ENCODE measurements around the gene PLAA. TPM values are rescaled to one million over a fixed set of nuclear protein-coding genes. Genes with fewer than 3 reads are reported as not detected.

PLAA gene
- total RNA-seq = 45.7 TPM

DNA sequence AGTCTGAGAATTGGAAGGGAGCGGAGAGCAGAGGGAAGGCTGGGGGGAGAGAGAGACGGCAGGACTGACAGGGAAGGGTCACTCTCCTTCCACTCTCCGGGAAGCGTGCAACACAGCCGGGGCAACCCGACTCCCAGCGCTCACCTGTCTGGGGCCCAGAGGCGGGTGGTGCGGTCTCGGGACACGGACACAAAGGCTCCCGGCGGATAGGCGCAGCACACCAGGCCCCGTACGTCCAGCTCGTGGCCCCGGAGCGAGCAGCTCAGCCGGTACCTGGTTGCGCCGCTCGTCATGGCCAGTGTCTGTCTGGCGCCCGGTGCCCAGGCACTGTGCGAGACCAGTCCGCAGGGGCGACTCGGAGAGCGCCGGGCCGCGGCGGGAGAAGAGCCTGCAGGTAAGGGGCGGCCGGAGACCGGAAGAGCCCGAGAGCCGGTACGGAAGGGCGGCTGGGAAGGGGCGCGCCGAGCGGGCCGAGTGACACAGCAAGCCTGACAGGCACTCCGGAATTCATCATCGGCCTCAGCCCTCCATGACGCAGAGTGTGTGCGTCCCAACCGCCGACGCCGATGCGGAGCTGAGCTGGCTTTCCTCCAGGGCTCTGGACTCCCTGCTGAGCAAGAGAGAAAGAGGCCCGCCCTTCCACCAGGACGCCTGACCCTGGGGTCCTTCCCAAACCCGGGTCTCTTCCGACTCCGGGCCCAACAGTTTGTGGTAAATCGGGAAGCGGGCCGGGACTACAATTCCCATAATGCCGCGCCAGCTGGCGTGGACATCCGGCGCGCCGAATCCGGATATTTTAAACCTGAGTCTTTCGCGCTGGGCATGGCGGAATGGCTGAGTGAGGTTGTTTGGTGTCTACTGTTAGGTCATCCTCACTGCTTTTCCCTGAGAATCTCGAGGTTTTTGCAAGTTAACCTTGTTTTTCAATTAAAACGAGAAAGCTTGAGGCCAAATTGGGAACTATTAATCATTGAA lies at the start of gene PLAA:
Gene PLAA (minus strand): TSS at position 490 of the 975 bp plus-strand sequence. CDS start 197 bp downstream, at position 293.

DNA sequence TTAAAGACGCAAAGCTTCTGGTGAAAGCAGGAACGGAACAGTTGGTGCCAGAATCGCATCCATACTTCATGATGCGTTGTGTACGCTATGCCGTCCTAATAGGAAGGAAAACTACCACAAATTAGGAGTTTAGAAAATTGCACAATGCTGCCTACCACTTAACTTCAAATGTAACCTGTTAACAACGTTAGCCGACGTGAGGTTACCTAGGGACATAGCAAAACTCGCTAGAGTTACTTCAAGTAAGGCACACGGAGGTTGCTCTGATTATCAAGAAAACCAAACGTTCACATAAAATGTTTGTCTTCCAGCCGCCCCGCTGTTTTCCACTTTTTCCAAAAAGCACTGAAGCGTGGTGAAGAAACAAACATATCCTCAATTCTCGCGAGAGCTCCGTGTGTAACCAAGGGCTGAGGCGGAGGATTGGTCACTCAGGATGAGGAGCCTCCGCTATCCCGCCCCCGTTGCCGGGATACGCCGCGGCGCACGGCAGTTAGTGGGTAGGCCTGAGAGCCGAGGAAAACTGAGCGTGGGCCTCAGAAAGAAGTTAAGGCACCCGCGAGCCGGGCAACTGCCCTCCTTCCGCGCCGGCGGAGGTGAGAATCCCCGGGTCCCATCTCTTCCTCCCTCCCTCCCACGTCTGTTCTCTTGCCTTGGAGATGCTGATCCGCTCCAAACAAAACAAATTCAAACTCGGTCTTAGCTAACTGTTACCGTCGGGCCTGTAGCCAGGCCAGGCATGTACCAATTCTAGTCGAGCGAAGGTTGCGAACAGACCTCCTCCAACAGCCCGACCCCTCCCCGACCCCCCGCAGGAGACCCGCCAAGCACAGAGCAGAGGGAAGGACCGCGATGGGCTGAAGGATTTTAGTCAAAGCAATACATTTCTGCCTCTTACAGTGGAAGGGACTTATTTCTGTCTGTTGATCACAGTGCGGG lies 9.1 kb upstream of the PLAA start, which contains the start of gene IFT74:
Gene IFT74 (plus strand): TSS at position 492 of the 939 bp plus-strand sequence. CDS start 5,556 bp downstream, outside the sequence.

DNA sequence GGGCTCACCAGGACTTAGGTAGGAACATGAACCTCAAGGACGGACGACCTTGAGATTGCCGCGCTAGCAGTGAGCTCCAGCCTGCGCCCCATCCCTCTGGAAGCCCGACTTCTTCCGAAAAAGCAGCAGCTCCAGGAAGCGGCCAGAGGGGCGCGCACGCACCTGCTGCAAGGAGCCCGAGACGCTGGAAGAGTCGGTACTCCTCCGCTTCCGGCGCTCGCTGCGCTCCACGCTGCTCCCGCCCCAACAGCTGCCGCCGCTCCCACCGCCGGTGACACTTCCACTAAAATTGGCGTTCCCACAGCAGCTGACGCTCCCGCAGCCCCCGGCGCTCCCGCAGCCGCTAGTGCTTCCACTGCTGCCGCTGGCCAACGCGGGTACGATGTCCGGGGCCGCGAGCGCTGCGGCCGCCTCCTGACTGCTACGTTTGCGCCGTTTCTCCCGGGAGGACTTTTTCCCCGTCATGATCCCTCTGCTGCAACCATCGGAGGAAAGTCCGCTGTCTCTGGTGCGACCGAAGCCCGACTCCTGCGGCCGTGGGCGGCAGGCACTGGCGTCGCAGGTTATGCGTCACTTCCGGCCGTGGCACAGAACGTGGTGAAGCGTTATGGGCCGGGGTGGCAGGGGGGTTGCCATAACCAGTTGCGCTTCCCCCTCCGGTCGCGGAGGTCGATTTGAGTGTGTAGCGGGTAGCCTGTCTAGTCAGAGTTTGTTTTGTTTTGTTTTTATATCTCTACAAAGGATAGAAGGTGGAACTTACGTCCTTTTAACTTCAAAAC lies 54.6 kb downstream of the PLAA start, which contains the start of gene CAAP1:
Gene CAAP1 (minus strand): TSS at position 552 of the 779 bp plus-strand sequence. CDS start 87 bp downstream, at position 465.

Small RNA genes within 50 kb of the gene (small RNA-seq; reads per million reads assigned to genes)
- gene RN7SL100P (ENCODE audit: low replicate concordance) = not detected

Other genes with a start within 250 kb of the PLAA start
- gene CAAP1, start 54.4 kb downstream of the PLAA start, total RNA-seq = 18.2 TPM
- 15.3 TPM for gene IFT74, start 9.2 kb upstream of the PLAA start, total RNA-seq
- gene LRRC19, start 58.4 kb upstream of the PLAA start, total RNA-seq = under 0.01 TPM
- gene TEK, start 162.0 kb upstream of the PLAA start, total RNA-seq = 7.2 TPM